NB4 (cell line): Measurements from ENCODE around the gene PIP5K1B.

Experiments used
- CTCF ChIP-seq: IDR thresholded peaks from one replicate; pipeline ENCODE4 v1.5.1; 2012; ENCODE audit warnings: low read depth, low read length
- MYC ChIP-seq: IDR thresholded peaks from 2 replicates; pipeline ENCODE4 v1.6.1; 2011; ENCODE audit warnings: low read depth, low read length
- POLR2A ChIP-seq: IDR thresholded peaks from 2 replicates; pipeline ENCODE4 v1.6.1; 2011; ENCODE audit warnings: mild to moderate bottlenecking; ENCODE audit not compliant: insufficient read length; ENCODE audit errors: extremely low read depth

GRCh38 chr9:68692519-68692918, 12.5 kb upstream of the PIP5K1B start:
- TF ChIP-seq CTCF = no peak
- TF ChIP-seq POLR2A = no peak
- TF ChIP-seq MYC = no peak
